Panc1 (cell line): ENCODE data around the gene STX5.
A peak's percentile ranks its signal among the peaks of the same experiment; 100 is the strongest.

Source experiments
- CTCF ChIP-seq: fragments of 450-650 bp; IDR thresholded peaks from 2 replicates; pipeline ENCODE4 v1.5.1; 2017; ENCODE audit warnings: mild to moderate bottlenecking
- POLR2AphosphoS5 ChIP-seq: IDR thresholded peaks from 2 replicates; pipeline ENCODE4 v1.6.1; 2012; ENCODE audit warnings: mild to moderate bottlenecking, low read depth, low read length, moderate library complexity

- TF ChIP-seq CTCF (peak; percentile 61; the same call in 1 of the 2 replicates), POLR2AphosphoS5 (peak; percentile 95)
These were observed 44.7 kb downstream of the STX5 start, which contains the start of gene TMEM179B for GRCh38 chr11:62787005-62787759.
